Measurements from ENCODE around the gene GABBR2.

- TF ChIP-seq CTCF (IDR thresholded peaks at IDR 0.05) (no peak), POLR2A (IDR thresholded peaks at IDR 0.05) (no peak)
Observed at GRCh38 chr9:98314381-98315066, 394.2 kb downstream of the GABBR2 start.

Measured in adrenal gland (tissue), 5 donors.